SU-DHL-6 (cell line): Measurements from ENCODE around the gene SYT7.
A peak's percentile ranks its signal among the peaks of the same experiment; 100 is the strongest.

Source experiments
- H2AFZ ChIP-seq: fragments of 200-600 bp; sonication (generic); 2 replicates; pipeline ENCODE4 v1.6.1; 2014; ENCODE audit warnings: low read depth, mild to moderate bottlenecking, moderate library complexity, mixed read lengths, antibody characterized with exemption, low read length; ENCODE audit not compliant: severe bottlenecking
- H3F3A ChIP-seq: fragments of 200-600 bp; shearing (Covaris generic); 2 replicates; pipeline ENCODE4 v1.6.0; 2016; ENCODE audit warnings: antibody characterized with exemption, mild to moderate bottlenecking; ENCODE audit not compliant: insufficient read depth
- H3K27ac ChIP-seq: fragments of 200-600 bp; sonication (generic); 2 replicates; pipeline ENCODE4 v1.5.1; 2016; ENCODE audit warnings: low read depth, mild to moderate bottlenecking, low read length, moderate library complexity, mixed read lengths
- H3K27me3 ChIP-seq: fragments of 200-600 bp; sonication (generic), shearing (Covaris generic); 2 replicates; pipeline ENCODE4 v1.6.0; 2014; ENCODE audit warnings: mild to moderate bottlenecking, low read length
- H3K36me3 ChIP-seq: fragments of 200-600 bp; sonication (generic); 2 replicates; pipeline ENCODE4 v1.6.1; 2014; ENCODE audit warnings: mild to moderate bottlenecking, low read length, mixed read lengths
- H3K4me2 ChIP-seq: fragments of 300-600, 200-600 bp; shearing (Covaris generic), sonication (generic); 2 replicates; pipeline ENCODE4 v1.6.0; 2014; ENCODE audit warnings: low read length, low read depth, mild to moderate bottlenecking; ENCODE audit not compliant: poor library complexity, severe bottlenecking
- H3K4me3 ChIP-seq: fragments of 200-600 bp; sonication (generic); 2 replicates; pipeline ENCODE4 v1.5.1; 2014; ENCODE audit warnings: antibody characterized with exemption, low read length, mild to moderate bottlenecking, mixed read lengths; ENCODE audit not compliant: insufficient read depth, poor library complexity, severe bottlenecking
- H3K79me2 ChIP-seq: fragments of 200-600 bp; sonication (generic); 2 replicates; pipeline ENCODE4 v1.6.1; 2014; ENCODE audit warnings: mild to moderate bottlenecking, low read length, moderate library complexity; ENCODE audit not compliant: insufficient read depth
- H3K9ac ChIP-seq: fragments of 200-600 bp; sonication (generic); 2 replicates; pipeline ENCODE4 v1.7.0; 2014; ENCODE audit warnings: mild to moderate bottlenecking, low read length
- H3K9me2 ChIP-seq: fragments of 200-600 bp; sonication (generic); replicated peaks from 2 replicates; pipeline ENCODE4 v1.6.1; 2014; ENCODE audit warnings: low read length; ENCODE audit not compliant: insufficient read depth
- H3K9me3 ChIP-seq: fragments of 200-600 bp; sonication (generic); 2 replicates; pipeline ENCODE4 v1.6.1; 2014; ENCODE audit warnings: low read length, mixed read lengths; ENCODE audit not compliant: insufficient read depth
- H4K20me1 ChIP-seq: fragments of 200-600 bp; sonication (generic); 2 replicates; pipeline ENCODE4 v1.6.1; 2014; ENCODE audit warnings: low read depth, mild to moderate bottlenecking, antibody characterized with exemption, low read length, moderate library complexity, mixed read lengths
- CTCF ChIP-seq: fragments of 200-600 bp; sonication (generic); IDR thresholded peaks from one replicate; pipeline ENCODE4 v1.5.1; 2017; ENCODE audit warnings: antibody characterized with exemption, mild to moderate bottlenecking, low read length, moderate library complexity; ENCODE audit not compliant: insufficient read depth, poor library complexity, severe bottlenecking
- EZH2phosphoT487 ChIP-seq: fragments of 200-600 bp; sonication (generic), shearing (Covaris generic); conservative IDR thresholded peaks from 2 replicates; pipeline ENCODE4 v1.6.1; 2018; ENCODE audit warnings: mild to moderate bottlenecking, antibody characterized with exemption, low read length, moderate library complexity, mixed read lengths

The SYT7 gene

GRCh38 chr11:61518032-61518795, 62.7 kb downstream of the SYT7 start:
- no peaks in the 10 kb centered on the region for H3F3A ChIP-seq
- H3K4me2 ChIP-seq, result no peak overlapping the region
- H3K9me2 ChIP-seq, result no peaks in the 10 kb centered on the region
- no peak overlapping the region for H2AFZ ChIP-seq
- H3K9me3 ChIP-seq, result no peaks in the 10 kb centered on the region
- TF ChIP-seq EZH2phosphoT487 (no peak), CTCF (no peak)
- H3K79me2 ChIP-seq, result no peaks in the 10 kb centered on the region
- no peak overlapping the region for H3K9ac ChIP-seq
- no peak overlapping the region for H3K4me3 ChIP-seq
- no peak overlapping the region for H3K27ac ChIP-seq
- H3K36me3 ChIP-seq, result no peaks in the 10 kb centered on the region
- no peaks in the 10 kb centered on the region for H3K27me3 ChIP-seq
- H4K20me1 ChIP-seq, result no peaks in the 10 kb centered on the region

GRCh38 chr11:61516675-61517572, 64.0 kb downstream of the SYT7 start:
- H3K27me3 ChIP-seq, result no peaks in the 10 kb centered on the region
- H3K9me2 ChIP-seq, result no peaks in the 10 kb centered on the region
- H3K27ac ChIP-seq, result no peak overlapping the region
- no peaks in the 10 kb centered on the region for H3K79me2 ChIP-seq
- H3K4me2 ChIP-seq, result no peak overlapping the region
- H3K9me3 ChIP-seq, result no peaks in the 10 kb centered on the region
- no peaks in the 10 kb centered on the region for H4K20me1 ChIP-seq
- TF ChIP-seq CTCF (peak; percentile 96), EZH2phosphoT487 (no peak)
- H3K36me3 ChIP-seq, result no peaks in the 10 kb centered on the region
- H3K4me3 ChIP-seq, result no peak overlapping the region
- no peak overlapping the region for H3K9ac ChIP-seq
- H2AFZ ChIP-seq, result no peak overlapping the region
- H3F3A ChIP-seq, result no peaks in the 10 kb centered on the region

- H4K20me1 ChIP-seq, result no peaks in the 10 kb centered on the region
- H3K27me3 ChIP-seq, result no peaks in the 10 kb centered on the region
- H3K36me3 ChIP-seq, result no peaks in the 10 kb centered on the region
- H3K9ac ChIP-seq, result no peak overlapping the region
- no peaks in the 10 kb centered on the region for H3K9me3 ChIP-seq
- H3K79me2 ChIP-seq, result no peaks in the 10 kb centered on the region
- no peaks in the 10 kb centered on the region for H3F3A ChIP-seq
- H3K27ac ChIP-seq, result no peak overlapping the region
- no peaks in the 10 kb centered on the region for H3K9me2 ChIP-seq
- no peak overlapping the region for H3K4me2 ChIP-seq
- TF ChIP-seq EZH2phosphoT487 (no peak), CTCF (no peak)
- no peak overlapping the region for H2AFZ ChIP-seq
- no peak overlapping the region for H3K4me3 ChIP-seq
These were observed 64.7 kb downstream of the SYT7 start for GRCh38 chr11:61516191-61516590.
